Skeletal muscle cell (primary cell): Measurements from ENCODE around the gene CPN1.
A peak's percentile ranks its signal among the peaks of the same experiment; 100 is the strongest.
"Not testable (repeated sequence)": the region's sequence is repeated elsewhere in the genome, so short reads cannot be mapped to it uniquely, and the experiment has no call there.

Experiments
- DNase-seq: peaks from one replicate; pipeline ENCODE4 v3.0.0-alpha.2; 2010; ENCODE audit warnings: low read depth
- H3K4me3 ChIP-seq: 2 replicates; pipeline ENCODE4 v1.5.1; 2011; ENCODE audit warnings: low read depth, mild to moderate bottlenecking, control low read depth, low read length, moderate library complexity

CPN1 gene

GRCh38 chr10:100033766-100034418 is 47.8 kb downstream of the CPN1 start:
- H3K4me3 ChIP-seq, result no peak overlapping the region
- no peak for DNase-seq

GRCh38 chr10:100027416-100027815 is 54.3 kb downstream of the CPN1 start:
- no peak overlapping the region for H3K4me3 ChIP-seq
- no peak for DNase-seq

- no peak overlapping the region for H3K4me3 ChIP-seq
- no peak for DNase-seq
Measured at GRCh38 chr10:100025576-100025975, 56.1 kb downstream of the CPN1 start.

- H3K4me3 ChIP-seq, result no peak overlapping the region
- DNase-seq, result no peak
Measured at GRCh38 chr10:100024748-100025147, 56.9 kb downstream of the CPN1 start.

DNA sequence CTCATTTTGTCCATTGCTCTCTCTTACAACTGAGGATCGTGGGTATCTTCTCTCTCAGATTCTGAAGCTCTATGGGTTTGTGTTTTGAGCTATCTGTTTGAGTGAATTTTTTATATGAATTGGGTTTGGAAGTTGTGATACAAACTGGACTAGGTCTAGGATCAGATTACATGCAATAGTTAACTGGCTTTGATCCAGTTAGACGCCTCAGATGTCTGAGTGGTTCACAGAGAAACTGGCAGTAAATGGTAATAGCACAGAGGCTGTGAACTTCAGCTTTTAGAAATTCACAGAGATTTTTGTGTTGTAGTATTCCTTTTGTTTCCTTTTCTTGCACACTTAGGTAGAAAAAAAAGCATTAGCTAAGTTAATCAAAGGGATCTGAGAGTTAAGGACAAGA is 59.3 kb downstream of the CPN1 start:
- DNase-seq, result no peak
- no peak overlapping the region for H3K4me3 ChIP-seq

DNA sequence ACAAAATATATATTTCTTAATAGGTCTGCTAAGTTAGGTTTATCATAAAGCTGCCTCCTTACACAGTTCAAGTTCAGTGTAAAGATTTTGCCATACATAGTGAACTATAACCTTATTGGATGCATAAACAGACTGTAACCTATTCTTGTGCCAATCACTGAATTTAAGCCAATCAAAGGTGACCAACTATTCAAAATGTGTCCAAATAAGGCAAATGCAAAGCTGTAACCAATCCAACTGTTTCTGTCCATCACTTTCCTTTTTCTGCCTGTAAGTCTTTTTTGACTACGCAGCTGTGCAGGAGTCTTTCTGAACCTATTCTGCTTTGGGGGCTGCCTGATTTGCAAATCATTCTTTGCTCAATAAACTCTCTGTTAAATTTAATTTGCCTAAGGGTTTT is 60.3 kb downstream of the CPN1 start:
- no peak for DNase-seq
- H3K4me3 ChIP-seq, result no peak overlapping the region

DNA sequence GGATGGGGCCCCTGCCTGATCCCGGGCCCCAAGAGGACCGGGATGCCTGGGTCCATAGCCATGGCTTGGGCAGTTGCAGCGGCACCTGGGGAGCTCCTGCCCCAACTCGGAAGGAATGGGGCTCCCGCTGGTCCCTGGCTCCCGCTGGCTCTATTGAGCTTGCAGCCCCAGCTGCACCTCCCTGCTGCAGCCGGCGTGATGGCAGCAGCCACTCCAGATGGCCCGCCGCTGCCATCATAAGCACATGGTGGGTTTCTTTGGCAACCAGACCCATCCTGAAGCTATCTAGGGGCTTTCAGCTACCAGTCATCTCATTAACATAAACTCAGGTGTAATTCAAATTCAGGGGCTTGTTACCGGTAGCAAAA is 60.8 kb downstream of the CPN1 start:
- DNase-seq, result no peak
- no peak overlapping the region for H3K4me3 ChIP-seq

GRCh38 chr10:100020142-100020885 is 61.4 kb downstream of the CPN1 start:
- H3K4me3 ChIP-seq, result no peak overlapping the region
- no peak for DNase-seq

- H3K4me3 ChIP-seq, result no peak overlapping the region
- no peak for DNase-seq
Measured at GRCh38 chr10:100019787-100020141, 61.9 kb downstream of the CPN1 start.

- DNase-seq, result no peak
- no peak overlapping the region for H3K4me3 ChIP-seq
Measured at GRCh38 chr10:100014071-100014762, 67.5 kb downstream of the CPN1 start.

- DNase-seq, result no peak
- no peak overlapping the region for H3K4me3 ChIP-seq
Measured at GRCh38 chr10:100013621-100014020, 68.0 kb downstream of the CPN1 start.

DNA sequence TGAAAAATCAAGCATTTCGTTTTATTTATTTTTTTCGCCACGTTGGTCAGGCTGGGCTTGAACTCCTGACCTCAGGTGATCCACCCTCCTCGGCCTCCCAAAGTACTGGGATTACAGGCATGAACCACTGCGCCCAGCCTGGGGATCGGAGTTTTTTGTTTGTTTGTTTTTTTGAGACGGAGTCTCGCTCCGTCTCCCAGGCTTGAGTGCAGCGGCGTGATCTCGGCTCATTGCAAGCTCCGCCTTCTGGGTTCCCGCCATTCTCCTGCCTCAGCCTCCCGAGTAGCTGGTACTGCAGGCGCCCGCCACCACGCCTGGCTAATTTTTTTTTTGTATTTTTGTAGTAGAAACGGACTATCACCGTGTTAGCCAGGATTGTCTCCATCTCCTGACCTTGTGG is 69.8 kb downstream of the CPN1 start:
- H3K4me3 ChIP-seq, DNase-seq: not testable (repeated sequence)

- H3K4me3 ChIP-seq, result peak within 1 kb of the TSS; percentile 90
- DNase-seq, result no peak
Measured at GRCh38 chr10:100009793-100010676, 71.6 kb downstream of the CPN1 start, which contains the start of gene DNMBP. Gene DNMBP (minus strand): TSS chr10:100009947. CDS start chr10:99972124, 37,823 bp downstream.

DNA sequence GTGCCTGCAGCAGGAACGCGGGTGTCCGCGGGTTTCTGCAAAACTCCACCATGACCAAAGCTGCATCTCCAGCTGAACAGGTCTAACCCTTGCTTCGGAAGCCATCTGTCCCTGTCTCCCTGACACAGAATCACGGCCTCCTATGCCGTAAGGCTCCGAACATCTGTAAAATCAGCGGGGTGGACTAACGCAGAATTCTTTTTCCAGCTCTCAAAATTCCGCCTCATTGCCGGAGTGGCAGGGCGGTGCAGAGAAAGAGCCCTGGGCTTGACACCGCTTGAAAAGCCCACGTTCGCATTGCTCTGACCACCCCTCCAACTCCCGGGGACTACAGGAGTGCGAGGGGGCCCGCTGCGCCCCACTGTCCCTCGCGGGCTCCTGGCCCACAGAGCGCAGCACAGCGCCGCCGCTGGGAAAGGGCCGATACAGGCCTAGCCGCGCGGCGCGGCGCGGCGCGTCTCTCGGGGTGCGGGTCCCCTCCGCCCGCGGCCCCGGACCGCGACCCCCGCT is 72.3 kb downstream of the CPN1 start:
- peak overlapping the region; percentile 90 for H3K4me3 ChIP-seq
- DNase-seq, result no peak

DNA sequence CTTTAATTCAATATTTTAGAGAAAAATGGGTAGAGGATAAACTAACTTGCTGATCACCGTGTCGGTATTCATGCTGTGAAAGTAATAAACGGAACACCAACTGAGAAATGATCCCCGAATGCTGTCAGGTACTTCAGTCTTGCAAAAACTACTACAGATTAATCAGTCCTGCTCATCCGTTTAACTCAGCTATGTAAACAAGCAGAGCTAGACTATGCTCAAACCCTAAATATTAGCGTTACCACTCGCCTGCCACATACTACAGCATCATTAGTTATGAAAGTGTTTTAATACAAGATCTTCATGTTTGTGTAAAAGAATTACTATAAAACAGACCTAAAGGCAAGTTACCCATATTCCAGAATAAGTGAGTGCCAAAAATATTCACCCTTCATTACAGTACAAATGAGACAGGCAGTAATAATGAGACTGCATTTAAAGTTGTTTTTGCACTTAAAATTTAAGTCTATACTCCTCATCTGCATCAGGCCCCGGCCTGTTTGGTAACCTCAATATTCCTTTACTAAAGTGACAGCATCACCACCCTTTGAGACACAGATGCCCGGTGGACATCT is 72.9 kb downstream of the CPN1 start:
- H3K4me3 ChIP-seq, result peak overlapping the region; percentile 90
- DNase-seq, result no peak

- no peak for DNase-seq
- H3K4me3 ChIP-seq, result peak overlapping the region; percentile 90
Measured at GRCh38 chr10:100008142-100008522, 73.5 kb downstream of the CPN1 start.

DNA sequence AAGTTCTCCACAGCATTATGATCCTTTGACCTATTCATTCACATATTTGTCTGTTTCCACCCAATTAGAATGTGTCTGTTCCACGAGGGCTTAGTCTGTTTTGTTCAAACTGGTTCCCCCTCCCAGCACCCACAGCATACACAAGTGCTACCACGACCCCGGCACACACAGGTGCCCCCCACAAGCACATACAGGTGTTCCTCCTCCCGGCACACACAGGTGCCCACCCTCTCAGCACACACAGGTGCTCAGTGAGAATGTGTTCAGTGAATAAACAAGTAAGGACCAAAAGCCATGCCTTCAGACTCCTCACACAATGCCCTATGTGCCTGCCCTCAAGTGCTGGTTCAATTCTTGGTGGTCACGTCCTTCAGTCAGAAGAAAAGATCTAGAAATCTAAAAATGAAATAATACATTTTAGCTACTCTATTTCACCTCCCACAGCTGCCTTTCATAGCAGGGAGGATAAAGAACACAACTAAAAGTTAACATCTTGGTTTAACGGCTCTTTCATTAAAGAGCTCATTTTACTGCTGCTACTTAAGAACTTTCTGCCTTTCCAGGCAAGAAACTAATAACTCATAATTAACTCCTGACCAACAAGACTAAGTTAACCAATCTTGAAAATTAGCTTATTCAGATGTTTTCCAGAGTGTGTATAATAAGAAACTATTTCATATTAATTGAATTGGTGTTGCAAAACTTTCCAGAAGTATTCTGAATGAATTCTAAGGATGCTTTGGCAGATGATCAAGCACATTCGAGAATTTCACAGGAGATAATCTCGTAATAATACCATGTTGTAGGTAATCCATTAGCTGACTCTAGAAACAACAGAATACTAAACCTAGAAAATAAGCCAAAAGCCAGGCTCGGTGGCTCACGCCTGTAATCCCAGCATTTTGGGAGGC is 74.2 kb downstream of the CPN1 start:
- peak overlapping the region; percentile 90 for H3K4me3 ChIP-seq

DNA sequence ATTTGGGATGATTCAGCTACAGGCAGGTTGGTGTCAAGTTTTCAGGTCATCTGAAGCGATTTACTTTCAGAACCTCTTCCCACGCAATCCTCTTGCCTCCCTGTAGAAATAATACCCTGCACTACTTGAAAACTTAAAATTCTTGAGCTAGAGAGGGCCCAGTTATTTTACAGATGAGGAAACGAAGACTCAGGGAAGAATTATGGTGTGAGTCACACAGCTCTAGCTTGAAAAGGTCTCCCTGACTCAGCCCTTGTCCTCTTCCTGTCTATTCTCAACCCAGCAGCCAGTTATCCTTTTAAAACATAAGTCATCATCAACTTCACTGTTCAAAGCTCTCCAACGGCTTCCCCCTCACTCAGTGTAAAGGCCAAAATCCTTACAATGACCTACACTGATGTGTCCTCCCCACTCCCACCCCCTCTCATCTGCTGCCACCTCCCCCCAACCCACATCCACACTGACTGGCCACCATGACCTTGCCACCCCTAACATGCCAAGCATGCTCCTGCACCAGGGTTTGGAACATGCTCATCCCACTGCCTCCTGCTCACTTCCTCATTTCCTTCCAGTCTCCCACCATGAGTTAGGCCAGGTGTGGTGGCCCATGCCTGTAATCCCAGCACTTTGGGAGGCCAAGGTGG is 75.3 kb downstream of the CPN1 start:
- no peak overlapping the region for H3K4me3 ChIP-seq
- peak; percentile 90 for DNase-seq

More for the DNA sequence above, 74.2 kb downstream of the CPN1 start:
- no peak for DNase-seq
